ENCODE data around the gene ADARB1.

DNA sequence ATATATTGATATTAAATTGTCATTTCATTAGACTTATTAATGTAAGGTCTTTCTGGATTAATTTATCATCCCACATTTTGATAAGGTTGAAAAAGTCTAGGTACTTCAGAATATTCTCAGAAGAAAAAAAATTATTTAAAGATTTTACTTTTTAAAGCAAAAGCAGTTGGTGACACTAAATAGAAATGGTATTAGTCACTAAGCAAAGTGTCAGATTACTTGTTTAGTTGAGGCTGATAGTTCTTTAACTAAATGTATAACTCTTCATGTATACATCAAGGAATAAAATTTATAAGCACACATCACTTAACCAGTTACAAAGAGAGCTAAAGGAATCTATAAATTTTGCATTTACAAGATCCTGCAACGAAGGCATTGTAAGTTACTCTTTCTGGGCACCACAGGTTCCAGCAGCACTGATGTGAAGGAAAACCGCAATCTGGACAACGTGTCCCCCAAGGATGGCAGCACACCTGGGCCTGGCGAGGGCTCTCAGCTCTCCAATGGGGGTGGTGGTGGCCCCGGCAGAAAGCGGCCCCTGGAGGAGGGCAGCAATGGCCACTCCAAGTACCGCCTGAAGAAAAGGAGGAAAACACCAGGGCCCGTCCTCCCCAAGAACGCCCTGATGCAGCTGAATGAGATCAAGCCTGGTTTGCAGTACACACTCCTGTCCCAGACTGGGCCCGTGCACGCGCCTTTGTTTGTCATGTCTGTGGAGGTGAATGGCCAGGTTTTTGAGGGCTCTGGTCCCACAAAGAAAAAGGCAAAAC lies 101.1 kb downstream of the ADARB1 start:
- TF ChIP-seq, protein P1, sequence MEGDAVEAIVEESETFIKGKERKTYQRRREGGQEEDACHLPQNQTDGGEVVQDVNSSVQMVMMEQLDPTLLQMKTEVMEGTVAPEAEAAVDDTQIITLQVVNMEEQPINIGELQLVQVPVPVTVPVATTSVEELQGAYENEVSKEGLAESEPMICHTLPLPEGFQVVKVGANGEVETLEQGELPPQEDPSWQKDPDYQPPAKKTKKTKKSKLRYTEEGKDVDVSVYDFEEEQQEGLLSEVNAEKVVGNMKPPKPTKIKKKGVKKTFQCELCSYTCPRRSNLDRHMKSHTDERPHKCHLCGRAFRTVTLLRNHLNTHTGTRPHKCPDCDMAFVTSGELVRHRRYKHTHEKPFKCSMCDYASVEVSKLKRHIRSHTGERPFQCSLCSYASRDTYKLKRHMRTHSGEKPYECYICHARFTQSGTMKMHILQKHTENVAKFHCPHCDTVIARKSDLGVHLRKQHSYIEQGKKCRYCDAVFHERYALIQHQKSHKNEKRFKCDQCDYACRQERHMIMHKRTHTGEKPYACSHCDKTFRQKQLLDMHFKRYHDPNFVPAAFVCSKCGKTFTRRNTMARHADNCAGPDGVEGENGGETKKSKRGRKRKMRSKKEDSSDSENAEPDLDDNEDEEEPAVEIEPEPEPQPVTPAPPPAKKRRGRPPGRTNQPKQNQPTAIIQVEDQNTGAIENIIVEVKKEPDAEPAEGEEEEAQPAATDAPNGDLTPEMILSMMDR (conservative IDR thresholded peaks at IDR 0.05) = no peak
- TF ChIP-seq ZFX (IDR thresholded peaks at IDR 0.05) = no peak

Measured in C4-2B (cell line).